NT2/D1 (cell line): ENCODE results near the gene MRPS30.

Source experiments
- DNase-seq: peaks from one replicate; pipeline ENCODE4 v3.0.0-alpha.2; 2011; ENCODE audit warnings: low read depth, low spot score
- H3K27me3 ChIP-seq: 2 replicates; pipeline ENCODE4 v1.6.0; 2011; ENCODE audit warnings: mild to moderate bottlenecking; ENCODE audit not compliant: insufficient read length, insufficient read depth
- H3K36me3 ChIP-seq: 2 replicates; pipeline ENCODE4 v1.6.1; 2011; ENCODE audit warnings: mild to moderate bottlenecking, low read length, mixed read lengths; ENCODE audit not compliant: insufficient read depth, insufficient read length
- H3K4me1 ChIP-seq: 2 replicates; pipeline ENCODE4 v1.5.1; 2011; ENCODE audit not compliant: insufficient read depth, insufficient read length
- H3K4me3 ChIP-seq: 2 replicates; pipeline ENCODE4 v1.5.1; 2011; ENCODE audit warnings: low read depth; ENCODE audit not compliant: insufficient read length
- H3K9ac ChIP-seq: 2 replicates; pipeline ENCODE4 v1.6.0; 2011; ENCODE audit warnings: low read depth; ENCODE audit not compliant: insufficient read length
- H3K9me3 ChIP-seq: 2 replicates; pipeline ENCODE4 v1.5.1; 2011; ENCODE audit warnings: mild to moderate bottlenecking, low read length; ENCODE audit not compliant: insufficient read depth
- SUZ12 ChIP-seq: IDR thresholded peaks from 2 replicates; pipeline ENCODE4 v1.6.1; 2011; ENCODE audit not compliant: insufficient read length, insufficient read depth; ENCODE audit errors: extremely low read depth
- YY1 ChIP-seq: IDR thresholded peaks from 2 replicates; pipeline ENCODE4 v1.6.1; 2011; ENCODE audit not compliant: insufficient read length, insufficient read depth
- ZNF274 ChIP-seq: IDR thresholded peaks from 2 replicates; pipeline ENCODE4 v1.6.1; 2011; ENCODE audit warnings: mild to moderate bottlenecking, low read depth, low read length

MRPS30 gene

GRCh38 chr5:44827681-44828080 lies 18.9 kb downstream of the MRPS30 start:
- no peak for DNase-seq
- no peaks in the 10 kb centered on the region for H3K9me3 ChIP-seq
- no peak overlapping the region for H3K4me3 ChIP-seq
- H3K4me1 ChIP-seq, result no peaks in the 10 kb centered on the region
- H3K9ac ChIP-seq, result no peak overlapping the region
- no peaks in the 10 kb centered on the region for H3K36me3 ChIP-seq
- no peaks in the 10 kb centered on the region for H3K27me3 ChIP-seq
- no peak for TF ChIP-seq ZNF274
- no peak for TF ChIP-seq SUZ12
- no peak for TF ChIP-seq YY1

GRCh38 chr5:44828719-44829118 lies 20.0 kb downstream of the MRPS30 start:
- no peaks in the 10 kb centered on the region for H3K4me1 ChIP-seq
- no peak for TF ChIP-seq SUZ12
- no peak for TF ChIP-seq ZNF274
- no peak for TF ChIP-seq YY1

DNA sequence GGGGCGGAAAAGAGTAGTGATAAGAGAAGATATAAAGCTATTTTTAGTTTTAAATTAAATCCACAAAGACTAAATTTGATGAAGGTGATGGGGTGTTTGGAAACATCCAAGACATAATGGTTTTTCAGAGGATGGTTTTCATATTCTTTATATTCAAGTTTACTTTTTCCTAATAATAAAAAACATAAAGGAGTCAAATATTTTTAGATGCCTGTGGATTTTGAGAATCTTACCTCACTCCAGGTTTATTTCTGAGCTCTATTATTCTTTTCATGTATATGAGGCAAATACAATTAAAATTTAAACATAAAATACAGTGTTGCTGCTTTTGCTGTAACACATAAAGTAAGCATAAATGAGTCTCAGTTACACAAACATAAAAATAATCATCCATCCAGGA lies 22.2 kb downstream of the MRPS30 start:
- Histone ChIP-seq H3K4me3 (no peak overlapping the region), H3K27me3 (no peaks in the 10 kb centered on the region), H3K4me1 (no peaks in the 10 kb centered on the region), H3K9ac (no peak overlapping the region), H3K36me3 (no peaks in the 10 kb centered on the region), H3K9me3 (no peaks in the 10 kb centered on the region)
- no peak for DNase-seq
- no peak for TF ChIP-seq YY1
- no peak for TF ChIP-seq SUZ12
- no peak for TF ChIP-seq ZNF274

More at GRCh38 chr5:44828719-44829118, 20.0 kb downstream of the MRPS30 start:
- Histone ChIP-seq H3K36me3 (no peaks in the 10 kb centered on the region), H3K27me3 (no peaks in the 10 kb centered on the region), H3K9me3 (no peaks in the 10 kb centered on the region), H3K4me3 (no peak overlapping the region), H3K9ac (no peak overlapping the region)
- no peak for DNase-seq

DNA sequence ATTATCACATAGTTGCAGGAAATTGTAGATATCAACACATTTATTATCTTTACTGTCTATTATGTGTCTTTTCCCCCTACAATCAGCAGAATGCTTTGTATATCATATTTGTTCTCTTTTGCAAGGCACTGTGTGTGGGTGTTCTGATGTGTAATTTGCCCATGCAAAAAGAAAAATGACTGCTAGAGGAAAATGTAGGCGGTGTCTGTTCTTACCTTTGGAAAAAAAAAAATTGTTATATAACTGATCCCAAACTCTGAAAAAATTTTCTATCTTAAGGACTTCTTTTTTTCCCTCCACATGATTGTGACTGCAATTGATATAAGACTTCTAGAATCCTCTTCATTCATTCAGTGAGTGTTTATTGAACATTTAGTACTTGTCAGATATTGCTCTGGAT lies 24.5 kb downstream of the MRPS30 start:
- no peaks in the 10 kb centered on the region for H3K36me3 ChIP-seq
- no peaks in the 10 kb centered on the region for H3K9me3 ChIP-seq
- no peak overlapping the region for H3K9ac ChIP-seq
- no peaks in the 10 kb centered on the region for H3K4me1 ChIP-seq
- TF ChIP-seq SUZ12 (no peak), YY1 (no peak), ZNF274 (no peak)
- no peak overlapping the region for H3K4me3 ChIP-seq
- H3K27me3 ChIP-seq, result no peaks in the 10 kb centered on the region
- DNase-seq, result no peak

GRCh38 chr5:44835693-44836092 lies 26.9 kb downstream of the MRPS30 start:
- DNase-seq, result no peak
- no peaks in the 10 kb centered on the region for H3K4me1 ChIP-seq
- H3K9me3 ChIP-seq, result peaks cover 13% of the 10 kb centered on the region; the same call in 1 of the 2 replicates
- no peaks in the 10 kb centered on the region for H3K27me3 ChIP-seq
- H3K36me3 ChIP-seq, result no peaks in the 10 kb centered on the region
- no peak for TF ChIP-seq YY1
- no peak for TF ChIP-seq ZNF274
- no peak for TF ChIP-seq SUZ12
- H3K4me3 ChIP-seq, result no peak overlapping the region
- no peak overlapping the region for H3K9ac ChIP-seq

GRCh38 chr5:44839018-44839681 lies 30.4 kb downstream of the MRPS30 start:
- Histone ChIP-seq H3K4me3 (no peak overlapping the region), H3K36me3 (no peaks in the 10 kb centered on the region), H3K4me1 (no peaks in the 10 kb centered on the region), H3K27me3 (no peaks in the 10 kb centered on the region), H3K9ac (no peak overlapping the region), H3K9me3 (peaks cover 13% of the 10 kb centered on the region; the same call in 1 of the 2 replicates)
- no peak for DNase-seq
- TF ChIP-seq ZNF274 (no peak), YY1 (no peak), SUZ12 (no peak)

DNA sequence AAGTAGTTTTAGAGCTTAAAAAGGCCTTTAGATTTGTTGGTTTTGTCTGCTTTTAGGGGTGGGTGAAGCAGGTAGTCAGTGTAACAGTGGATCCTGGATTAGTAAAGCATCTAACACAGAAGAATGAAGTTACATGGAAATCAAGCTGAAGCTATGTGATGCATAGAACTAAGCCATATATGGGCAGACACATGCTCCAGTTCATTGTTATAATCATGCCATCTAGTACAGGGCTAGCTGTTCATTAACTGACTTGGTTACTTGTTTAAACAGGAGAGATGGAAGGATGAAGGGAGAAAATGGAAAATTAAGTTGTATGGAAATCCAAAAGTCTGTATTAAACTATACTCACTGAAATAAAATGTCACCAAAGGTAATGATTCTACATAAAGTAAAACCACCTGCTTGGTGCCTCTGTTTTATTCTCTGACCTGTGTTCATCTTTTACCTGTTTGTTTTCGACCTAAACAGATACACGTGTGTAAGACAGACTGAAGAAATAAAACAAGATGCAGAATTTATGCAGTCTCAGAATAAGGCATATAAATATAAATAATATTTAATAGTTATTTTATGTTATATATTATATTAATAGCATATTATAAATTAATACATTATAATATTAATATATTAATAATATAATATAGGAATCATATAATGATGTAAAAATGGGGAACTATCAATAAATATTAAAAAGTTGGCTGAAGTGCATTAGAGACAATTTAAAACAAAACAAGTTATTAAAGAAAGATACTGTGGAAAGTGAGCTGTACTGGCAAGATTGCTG lies 33.9 kb downstream of the MRPS30 start:
- H3K9me3 ChIP-seq, result peaks cover 13% of the 10 kb centered on the region; the same call in 1 of the 2 replicates
- no peak overlapping the region for H3K4me3 ChIP-seq
- H3K27me3 ChIP-seq, result no peaks in the 10 kb centered on the region
- no peak overlapping the region for H3K9ac ChIP-seq
- H3K4me1 ChIP-seq, result no peaks in the 10 kb centered on the region
- H3K36me3 ChIP-seq, result no peaks in the 10 kb centered on the region
- DNase-seq, result no peak
- TF ChIP-seq YY1, result no peak
- no peak for TF ChIP-seq ZNF274
- TF ChIP-seq SUZ12, result no peak
